Glutamatergic neuron (in vitro differentiated cells): Measurements from ENCODE around the gene SGCD. TPM values are rescaled to one million over a fixed set of nuclear protein-coding genes. Genes with fewer than 3 reads are reported as not detected.

ENCODE experiments used
- DNase-seq: peaks from one replicate; pipeline ENCODE4 v3.0.0; 2022
- H3K27ac Mint-ChIP-seq: one replicate; pipeline ENCODE4 v1.8.0; 2020; ENCODE audit warnings: mild to moderate bottlenecking, mixed read lengths, inconsistent platforms; ENCODE audit not compliant: unreplicated experiment
- H3K27me3 Mint-ChIP-seq: one replicate; pipeline ENCODE4 v1.8.0; 2020; ENCODE audit warnings: mild to moderate bottlenecking, moderate library complexity, mixed read lengths, inconsistent platforms; ENCODE audit not compliant: unreplicated experiment
- H3K36me3 Mint-ChIP-seq: one replicate; pipeline ENCODE4 v1.8.0; 2020; ENCODE audit warnings: mild to moderate bottlenecking, mixed read lengths, inconsistent platforms; ENCODE audit not compliant: unreplicated experiment
- H3K4me1 Mint-ChIP-seq: one replicate; pipeline ENCODE4 v1.8.0; 2020; ENCODE audit warnings: mild to moderate bottlenecking, low read depth, mixed read lengths, inconsistent platforms; ENCODE audit not compliant: unreplicated experiment
- H3K4me3 Mint-ChIP-seq: one replicate; pipeline ENCODE4 v1.8.0; 2020; ENCODE audit warnings: mild to moderate bottlenecking, mixed read lengths, inconsistent platforms; ENCODE audit not compliant: unreplicated experiment
- H3K9me3 Mint-ChIP-seq: one replicate; pipeline ENCODE4 v1.8.0; 2020; ENCODE audit warnings: mild to moderate bottlenecking, moderate library complexity, mixed read lengths, inconsistent platforms; ENCODE audit not compliant: unreplicated experiment
- CTCF ChIP-seq: fragments of 200-600 bp; sonication (generic); IDR thresholded peaks from one replicate; pipeline ENCODE4 v1.5.0; 2021; ENCODE audit not compliant: partially characterized antibody, unreplicated experiment
- total RNA-seq: library from RNA; stranded (reverse); fragmentation: NEBNext Ultra II Directional; extraction: Animal tissue kit (Norgen Biotek cat#: 25700); gene quantifications from one replicate; pipeline ENCODE4 v1.2.1, GENCODE V29; 2021; ENCODE audit not compliant: unreplicated experiment

Gene SGCD
- total RNA-seq, 1 donor from 2014 or later, result 0.20 TPM

- no peak overlapping the region for H3K27ac Mint-ChIP-seq
- H3K4me3 Mint-ChIP-seq, result no peak overlapping the region
- H3K27me3 Mint-ChIP-seq, result no peaks in the 10 kb centered on the region
- H3K9me3 Mint-ChIP-seq, result peaks cover 5% of the 10 kb centered on the region
- H3K4me1 Mint-ChIP-seq, result peaks cover 10% of the 10 kb centered on the region
- no peak for TF ChIP-seq CTCF
- H3K36me3 Mint-ChIP-seq, result no peaks in the 10 kb centered on the region
- no peak for DNase-seq
These were observed 124.5 kb downstream of the SGCD start for GRCh38 chr5:156451505-156451904.

GRCh38 chr5:156456857-156457256 is 129.9 kb downstream of the SGCD start:
- Mint-ChIP-seq H3K36me3 (no peaks in the 10 kb centered on the region), H3K9me3 (peaks cover 5% of the 10 kb centered on the region), H3K4me1 (peaks cover 25% of the 10 kb centered on the region), H3K27ac (no peak overlapping the region), H3K4me3 (no peak overlapping the region), H3K27me3 (no peaks in the 10 kb centered on the region)
- no peak for DNase-seq
- TF ChIP-seq CTCF, result no peak

- Mint-ChIP-seq H3K27ac (peak overlapping the region; percentile 93), H3K27me3 (no peaks in the 10 kb centered on the region), H3K4me3 (peak overlapping the region; percentile 47), H3K4me1 (peaks cover 26% of the 10 kb centered on the region), H3K36me3 (no peaks in the 10 kb centered on the region), H3K9me3 (no peaks in the 10 kb centered on the region)
- DNase-seq, result no peak
- no peak for TF ChIP-seq CTCF
These were observed 132.9 kb downstream of the SGCD start for GRCh38 chr5:156459812-156460385.

DNA sequence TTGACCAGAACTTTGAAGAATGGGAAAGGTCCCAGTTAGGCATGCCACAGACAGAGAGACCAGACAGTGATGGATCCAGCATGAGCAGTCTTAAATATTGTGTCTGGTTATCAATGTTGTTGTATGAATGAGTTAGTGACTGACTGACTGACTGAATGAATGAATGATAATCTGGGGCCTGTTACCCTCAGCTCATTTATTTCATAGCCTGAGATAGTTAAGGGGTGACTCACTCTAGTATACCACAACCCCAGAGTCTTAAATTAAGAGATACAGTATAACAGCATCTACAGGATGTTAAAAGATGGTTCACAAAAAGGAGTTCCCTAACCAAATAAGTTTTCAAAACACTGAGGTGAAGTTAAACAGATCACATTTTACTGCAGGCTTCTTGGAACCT is 133.5 kb downstream of the SGCD start:
- no peak for DNase-seq
- Mint-ChIP-seq H3K9me3 (no peaks in the 10 kb centered on the region), H3K27ac (peak overlapping the region; percentile 93), H3K4me1 (peaks cover 26% of the 10 kb centered on the region), H3K36me3 (no peaks in the 10 kb centered on the region), H3K27me3 (no peaks in the 10 kb centered on the region), H3K4me3 (peak overlapping the region; percentile 47)
- no peak for TF ChIP-seq CTCF

GRCh38 chr5:156466871-156467270 is 139.9 kb downstream of the SGCD start:
- TF ChIP-seq CTCF, result no peak
- DNase-seq, result no peak
- Mint-ChIP-seq H3K9me3 (peaks cover 3% of the 10 kb centered on the region), H3K36me3 (no peaks in the 10 kb centered on the region), H3K4me1 (peaks cover 6% of the 10 kb centered on the region), H3K27me3 (no peaks in the 10 kb centered on the region), H3K4me3 (no peak overlapping the region), H3K27ac (no peak overlapping the region)
